ENCODE measurements around the gene MAP2K2. TPM values are rescaled to one million over a fixed set of nuclear protein-coding genes. Genes with fewer than 3 reads are reported as not detected.
A peak's percentile ranks its signal among the peaks of the same experiment; 100 is the strongest.
"Not testable (repeated sequence)": the region's sequence is repeated elsewhere in the genome, so short reads cannot be mapped to it uniquely, and the experiment has no call there.

MAP2K2 gene
- total RNA-seq, 5 donors from 2014 or later (not counting 1 experiment from before 2014, with no cell fraction given) = 101 to 152 (median 141) TPM

- H3K27ac ChIP-seq (ENCODE audit: low read length); DNase-seq; H3K36me3 Mint-ChIP-seq; ATAC-seq (replicated peaks in 1 of 4); H3K36me3 ChIP-seq (ENCODE audit: control insufficient read depth in 2 of 2, extremely low read depth in 1 of 2, insufficient read depth in 1 of 2, low read length in 1 of 2); H3K4me3 ChIP-seq (ENCODE audit: control insufficient read depth in 1 of 2, extremely low read depth in 1 of 2, low read length in 1 of 2); H3K27ac Mint-ChIP-seq; H3K4me1 ChIP-seq (ENCODE audit: control insufficient read depth in 1 of 2, extremely low read depth in 1 of 2, insufficient read depth in 2 of 2, low read length in 2 of 2); H3K9me3 ChIP-seq; H3K9me3 Mint-ChIP-seq; POLR2A ChIA-PET; H3K4me3 Mint-ChIP-seq: not testable (repeated sequence)
- no CpG with 5 or more reads among the region's 1 CpG for WGBS (ENCODE audit: insufficient coverage)
- peaks cover 0 to 27% of the 10 kb centered on the region in 2 experiments for H3K27me3 ChIP-seq (replicated peaks in 1 of 2; ENCODE audit: control insufficient read depth in 2 of 2, extremely low read depth in 1 of 2, insufficient read depth in 2 of 2, low read length in 1 of 2)
- CTCF ChIA-PET = interaction anchor here in 1 of 2 donors (0.7 kb wide), 1 partner anchor 10 kb away, joined by 3 read pairs; no protein-coding TSS in a partner anchor
- Mint-ChIP-seq H3K4me1 (peaks cover 11 to 13% (median 12%) of the 10 kb centered on the region in 3 donors), H3K27me3 (peaks cover 10 to 18% of the 10 kb centered on the region in 2 donors)
Measured at GRCh38 chr19:4142916-4143315, 19.0 kb upstream of the MAP2K2 start.

GRCh38 chr19:4140237-4140711, 16.4 kb upstream of the MAP2K2 start:
- no peak overlapping the region for H3K4me3 ChIP-seq (ENCODE audit: control insufficient read depth in 1 of 2, extremely low read depth in 1 of 2, low read length in 1 of 2)
- H3K36me3 ChIP-seq (ENCODE audit: control insufficient read depth in 2 of 2, extremely low read depth in 1 of 2, insufficient read depth in 1 of 2, low read length in 1 of 2) = no peaks in the 10 kb centered on the region
- CTCF ChIA-PET = interaction anchor here in 1 of 2 donors (0.6 to 1.6 kb wide), 10 partner anchors 10 to 633 kb away, joined by 3 to 6 read pairs (median 4); no protein-coding TSS in a partner anchor
- ATAC-seq (replicated peaks in 1 of 4) (peak; percentile 76 to 82 (median 78)), DNase-seq (peak in 7 of 35 experiments; percentile 2 to 65 (median 11))
- POLR2A ChIA-PET = interaction anchor here in 1 of 2 donors (0.6 kb wide), 1 partner anchor 151 kb away, joined by 3 read pairs; no protein-coding TSS in a partner anchor
- no peaks in the 10 kb centered on the region for H3K9me3 ChIP-seq
- no peaks in the 10 kb centered on the region for H3K36me3 Mint-ChIP-seq
- WGBS (ENCODE audit: insufficient coverage) = no CpG with 5 or more reads among the region's 12 CpGs
- no peaks in the 10 kb centered on the region for H3K9me3 Mint-ChIP-seq
- peaks cover 11 to 13% (median 12%) of the 10 kb centered on the region in 3 donors for H3K4me1 Mint-ChIP-seq
- H3K27me3 ChIP-seq (replicated peaks in 1 of 2; ENCODE audit: control insufficient read depth in 2 of 2, extremely low read depth in 1 of 2, insufficient read depth in 2 of 2, low read length in 1 of 2) = peaks cover 0 to 12% of the 10 kb centered on the region in 2 experiments
- H3K4me1 ChIP-seq (ENCODE audit: control insufficient read depth in 1 of 2, extremely low read depth in 1 of 2, insufficient read depth in 2 of 2, low read length in 2 of 2) = peaks cover 2 to 9% of the 10 kb centered on the region in 2 experiments
- peak overlapping the region in 2 of 3 donors; percentile 9 to 14 for H3K4me3 Mint-ChIP-seq
- no peak overlapping the region for H3K27ac Mint-ChIP-seq
- no peak overlapping the region for H3K27ac ChIP-seq (ENCODE audit: low read length)
- H3K27me3 Mint-ChIP-seq = peaks cover 7 to 8% of the 10 kb centered on the region in 2 donors

GRCh38 chr19:4139614-4140236, 15.8 kb upstream of the MAP2K2 start:
- ChIA-PET CTCF (interaction anchor here (0.6 to 1.6 kb wide), 11 partner anchors 9 to 633 kb away, joined by 3 to 6 read pairs (median 4); no protein-coding TSS in a partner anchor), POLR2A (interaction anchor here in 1 of 2 donors (0.6 kb wide), 1 partner anchor 150 kb away, joined by 3 read pairs; no protein-coding TSS in a partner anchor)
- Histone ChIP-seq H3K4me3 (ENCODE audit: control insufficient read depth in 1 of 2, extremely low read depth in 1 of 2, low read length in 1 of 2) (no peak overlapping the region), H3K36me3 (ENCODE audit: control insufficient read depth in 2 of 2, extremely low read depth in 1 of 2, insufficient read depth in 1 of 2, low read length in 1 of 2) (no peaks in the 10 kb centered on the region), H3K4me1 (ENCODE audit: control insufficient read depth in 1 of 2, extremely low read depth in 1 of 2, insufficient read depth in 2 of 2, low read length in 2 of 2) (peaks cover 2 to 9% of the 10 kb centered on the region in 2 experiments), H3K27ac (ENCODE audit: low read length) (no peak overlapping the region), H3K27me3 (replicated peaks in 1 of 2; ENCODE audit: control insufficient read depth in 2 of 2, extremely low read depth in 1 of 2, insufficient read depth in 2 of 2, low read length in 1 of 2) (peaks cover 0 to 10% of the 10 kb centered on the region in 2 experiments), H3K9me3 (no peaks in the 10 kb centered on the region)
- peak overlapping the region in 2 of 3 donors; percentile 14 to 22 for H3K4me3 Mint-ChIP-seq
- H3K9me3 Mint-ChIP-seq = no peaks in the 10 kb centered on the region
- peak overlapping the region in 1 of 2 donors; percentile 1 for H3K27ac Mint-ChIP-seq
- DNase-seq = peak; percentile 51 to 91 (median 81)
- H3K4me1 Mint-ChIP-seq = peaks cover 11 to 13% (median 12%) of the 10 kb centered on the region in 3 donors
- WGBS (ENCODE audit: insufficient coverage) = 17% methylated on average over 10 of the region's 14 CpGs
- peak; percentile 87 to 93 (median 90) for ATAC-seq (replicated peaks in 1 of 4)
- peaks cover 7% of the 10 kb centered on the region in 2 donors for H3K27me3 Mint-ChIP-seq
- no peaks in the 10 kb centered on the region for H3K36me3 Mint-ChIP-seq

- Mint-ChIP-seq H3K4me3 (no peak overlapping the region), H3K36me3 (no peaks in the 10 kb centered on the region), H3K27me3 (peaks cover under 1 to 2% of the 10 kb centered on the region in 2 donors), H3K27ac (no peak overlapping the region), H3K4me1 (peaks cover 11 to 13% (median 12%) of the 10 kb centered on the region in 3 donors), H3K9me3 (no peaks in the 10 kb centered on the region)
- 90% methylated on average over 3 of the region's 5 CpGs for WGBS (ENCODE audit: insufficient coverage)
- peaks cover 2 to 9% of the 10 kb centered on the region in 2 experiments for H3K4me1 ChIP-seq (ENCODE audit: control insufficient read depth in 1 of 2, extremely low read depth in 1 of 2, insufficient read depth in 2 of 2, low read length in 2 of 2)
- peaks cover 0 to 3% of the 10 kb centered on the region in 2 experiments for H3K27me3 ChIP-seq (replicated peaks in 1 of 2; ENCODE audit: control insufficient read depth in 2 of 2, extremely low read depth in 1 of 2, insufficient read depth in 2 of 2, low read length in 1 of 2)
- no peak overlapping the region for H3K27ac ChIP-seq (ENCODE audit: low read length)
- H3K4me3 ChIP-seq (ENCODE audit: control insufficient read depth in 1 of 2, extremely low read depth in 1 of 2, low read length in 1 of 2) = no peak overlapping the region
- ChIA-PET POLR2A (no interaction called here), CTCF (no interaction called here)
- ATAC-seq (replicated peaks in 1 of 4) (no peak), DNase-seq (no peak)
- no peaks in the 10 kb centered on the region for H3K36me3 ChIP-seq (ENCODE audit: control insufficient read depth in 2 of 2, extremely low read depth in 1 of 2, insufficient read depth in 1 of 2, low read length in 1 of 2)
- H3K9me3 ChIP-seq = no peaks in the 10 kb centered on the region
Measured at GRCh38 chr19:4138445-4138844, 14.5 kb upstream of the MAP2K2 start.

GRCh38 chr19:4136680-4137088, 12.8 kb upstream of the MAP2K2 start:
- no peaks in the 10 kb centered on the region for H3K27me3 Mint-ChIP-seq
- no peak overlapping the region for H3K27ac Mint-ChIP-seq

GRCh38 chr19:4135386-4135785, 11.5 kb upstream of the MAP2K2 start:
- H3K27me3 ChIP-seq (replicated peaks in 1 of 2; ENCODE audit: control insufficient read depth in 2 of 2, extremely low read depth in 1 of 2, insufficient read depth in 2 of 2, low read length in 1 of 2); ATAC-seq (replicated peaks in 1 of 4); H3K9me3 Mint-ChIP-seq; H3K36me3 Mint-ChIP-seq; H3K4me1 ChIP-seq (ENCODE audit: control insufficient read depth in 1 of 2, extremely low read depth in 1 of 2, insufficient read depth in 2 of 2, low read length in 2 of 2); H3K4me3 ChIP-seq (ENCODE audit: control insufficient read depth in 1 of 2, extremely low read depth in 1 of 2, low read length in 1 of 2); H3K27ac ChIP-seq (ENCODE audit: low read length); H3K36me3 ChIP-seq (ENCODE audit: control insufficient read depth in 2 of 2, extremely low read depth in 1 of 2, insufficient read depth in 1 of 2, low read length in 1 of 2); H3K27ac Mint-ChIP-seq; H3K9me3 ChIP-seq; CTCF ChIA-PET; H3K4me3 Mint-ChIP-seq; POLR2A ChIA-PET; DNase-seq; H3K27me3 Mint-ChIP-seq: not testable (repeated sequence)
- peaks cover 9 to 11% (median 10%) of the 10 kb centered on the region in 3 donors for H3K4me1 Mint-ChIP-seq
- no CpG with 5 or more reads among the region's 9 CpGs for WGBS (ENCODE audit: insufficient coverage)

More at GRCh38 chr19:4136680-4137088, 12.8 kb upstream of the MAP2K2 start:
- WGBS (ENCODE audit: insufficient coverage) = no CpG with 5 or more reads among the region's 8 CpGs
- Mint-ChIP-seq H3K4me3 (no peak overlapping the region), H3K4me1 (peaks cover 11 to 13% (median 12%) of the 10 kb centered on the region in 3 donors), H3K9me3 (no peaks in the 10 kb centered on the region), H3K36me3 (no peaks in the 10 kb centered on the region)
- Histone ChIP-seq H3K9me3 (no peaks in the 10 kb centered on the region), H3K27me3 (replicated peaks in 1 of 2; ENCODE audit: control insufficient read depth in 2 of 2, extremely low read depth in 1 of 2, insufficient read depth in 2 of 2, low read length in 1 of 2) (peaks cover 0 to 2% of the 10 kb centered on the region in 2 experiments), H3K4me3 (ENCODE audit: control insufficient read depth in 1 of 2, extremely low read depth in 1 of 2, low read length in 1 of 2) (no peak overlapping the region), H3K4me1 (ENCODE audit: control insufficient read depth in 1 of 2, extremely low read depth in 1 of 2, insufficient read depth in 2 of 2, low read length in 2 of 2) (peaks cover 2 to 9% of the 10 kb centered on the region in 2 experiments), H3K27ac (ENCODE audit: low read length) (no peak overlapping the region), H3K36me3 (ENCODE audit: control insufficient read depth in 2 of 2, extremely low read depth in 1 of 2, insufficient read depth in 1 of 2, low read length in 1 of 2) (no peaks in the 10 kb centered on the region)
- DNase-seq = no peak
- ChIA-PET POLR2A (no interaction called here), CTCF (no interaction called here)
- ATAC-seq (replicated peaks in 1 of 4) = no peak

Measured in T-cell (primary cell).